Upper lobe of left lung (tissue), 4 donors: ENCODE data around the gene SLC17A9.

Experiments used
- POLR2A ChIP-seq, 4 donors: fragments of 450-650 bp; IDR thresholded peaks; one replicate each; pipeline ENCODE4 v1.5.1; 2016 to 2017; ENCODE audit warnings: antibody characterized with exemption in 4 of 4, mild to moderate bottlenecking in 2 of 4
- TF ChIP-seq, protein P1 (sequence below), 6 experiments: fragments of 450-650 bp in 4 of 6; fragments of 200-600 bp in 2 of 6; sonication (generic) in 2 of 6; IDR thresholded peaks; one replicate each; pipeline ENCODE4 v1.5.1; 2016 to 2019; ENCODE audit warnings: antibody characterized with exemption in 6 of 6

DNA sequence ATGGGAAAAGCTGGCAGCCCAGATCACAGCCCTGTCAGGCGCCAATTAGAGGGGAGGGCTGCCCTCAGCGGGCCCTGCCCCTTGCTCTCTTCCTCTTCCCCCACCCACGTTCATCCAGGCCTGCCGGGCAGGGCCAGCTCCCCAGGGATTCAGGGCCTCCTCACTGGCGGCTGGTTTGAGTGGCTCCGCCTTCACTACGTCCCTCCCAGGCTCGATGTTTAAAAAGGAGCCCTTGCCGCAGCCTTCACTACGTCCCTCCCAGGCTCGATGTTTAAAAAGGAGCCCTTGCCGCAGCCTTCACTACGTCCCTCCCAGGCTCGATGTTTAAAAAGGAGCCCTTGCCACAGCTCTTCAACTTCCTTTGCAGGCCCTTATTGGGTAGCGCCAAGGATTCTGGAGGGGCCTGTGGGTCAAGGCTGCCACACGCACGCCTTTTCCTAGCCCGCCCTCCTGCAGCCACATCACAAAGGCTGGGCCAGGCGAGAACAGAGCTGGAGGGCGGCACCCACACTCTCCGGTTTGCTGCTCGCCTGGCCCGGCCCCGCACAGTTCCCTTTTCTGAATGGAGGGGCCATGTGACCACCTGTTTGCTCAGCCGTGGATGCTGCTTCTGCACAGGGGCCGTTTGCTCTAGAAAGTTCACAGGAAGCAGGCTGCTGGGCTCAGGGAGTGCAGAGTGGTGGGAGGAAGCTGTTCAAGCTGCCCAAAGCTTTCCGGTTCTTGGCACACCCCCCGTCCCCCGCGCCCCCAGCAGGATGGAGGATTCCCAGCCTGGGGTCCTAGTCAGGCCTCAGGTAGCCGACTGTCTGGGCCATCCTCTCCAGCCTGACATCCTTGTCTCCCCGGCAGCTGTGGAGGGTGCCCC is 1.6 kb downstream of the SLC17A9 start:
- TF ChIP-seq, protein P1, sequence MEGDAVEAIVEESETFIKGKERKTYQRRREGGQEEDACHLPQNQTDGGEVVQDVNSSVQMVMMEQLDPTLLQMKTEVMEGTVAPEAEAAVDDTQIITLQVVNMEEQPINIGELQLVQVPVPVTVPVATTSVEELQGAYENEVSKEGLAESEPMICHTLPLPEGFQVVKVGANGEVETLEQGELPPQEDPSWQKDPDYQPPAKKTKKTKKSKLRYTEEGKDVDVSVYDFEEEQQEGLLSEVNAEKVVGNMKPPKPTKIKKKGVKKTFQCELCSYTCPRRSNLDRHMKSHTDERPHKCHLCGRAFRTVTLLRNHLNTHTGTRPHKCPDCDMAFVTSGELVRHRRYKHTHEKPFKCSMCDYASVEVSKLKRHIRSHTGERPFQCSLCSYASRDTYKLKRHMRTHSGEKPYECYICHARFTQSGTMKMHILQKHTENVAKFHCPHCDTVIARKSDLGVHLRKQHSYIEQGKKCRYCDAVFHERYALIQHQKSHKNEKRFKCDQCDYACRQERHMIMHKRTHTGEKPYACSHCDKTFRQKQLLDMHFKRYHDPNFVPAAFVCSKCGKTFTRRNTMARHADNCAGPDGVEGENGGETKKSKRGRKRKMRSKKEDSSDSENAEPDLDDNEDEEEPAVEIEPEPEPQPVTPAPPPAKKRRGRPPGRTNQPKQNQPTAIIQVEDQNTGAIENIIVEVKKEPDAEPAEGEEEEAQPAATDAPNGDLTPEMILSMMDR (IDR thresholded peaks at IDR 0.05), result no peak
- TF ChIP-seq POLR2A (IDR thresholded peaks at IDR 0.05), result peak in 1 of 4 donors; percentile 36
